Stimulated activated effector memory CD8-positive, alpha-beta T cell treated with anti-CD3 and anti-CD28 coated beads, Interleukin-12 subunit alpha, Interleukin-12 subunit beta, amount 100 ng/mL, for 72 hours (primary cell): Measurements from ENCODE around the gene SLC25A1.
"Not testable (repeated sequence)": the region's sequence is repeated elsewhere in the genome, so short reads cannot be mapped to it uniquely, and the experiment has no call there.

ENCODE experiments used
- ATAC-seq: fragments of 150-1000 bp; cut with Tn5 transposase; 2 replicates; pipeline ENCODE4 v1.10.0; 2021
- DNase-seq, 2 donors: peaks; one replicate each; pipeline ENCODE4 v3.0.0; 2021 to 2022; ENCODE audit warnings: low spot score in 2 of 2
- H3K27ac Mint-ChIP-seq: one replicate; pipeline ENCODE4 v1.8.0; 2022; ENCODE audit warnings: mild to moderate bottlenecking, mixed read lengths
- H3K36me3 Mint-ChIP-seq: one replicate; pipeline ENCODE4 v1.8.0; 2022; ENCODE audit warnings: mild to moderate bottlenecking, mixed read lengths
- H3K4me1 Mint-ChIP-seq: one replicate; pipeline ENCODE4 v1.8.0; 2022; ENCODE audit warnings: mixed read lengths
- H3K4me3 Mint-ChIP-seq: one replicate; pipeline ENCODE4 v1.8.0; 2022; ENCODE audit warnings: mild to moderate bottlenecking, mixed read lengths
- H3K9me3 Mint-ChIP-seq: one replicate; pipeline ENCODE4 v1.8.0; 2022; ENCODE audit warnings: mixed read lengths

The SLC25A1 gene

DNA sequence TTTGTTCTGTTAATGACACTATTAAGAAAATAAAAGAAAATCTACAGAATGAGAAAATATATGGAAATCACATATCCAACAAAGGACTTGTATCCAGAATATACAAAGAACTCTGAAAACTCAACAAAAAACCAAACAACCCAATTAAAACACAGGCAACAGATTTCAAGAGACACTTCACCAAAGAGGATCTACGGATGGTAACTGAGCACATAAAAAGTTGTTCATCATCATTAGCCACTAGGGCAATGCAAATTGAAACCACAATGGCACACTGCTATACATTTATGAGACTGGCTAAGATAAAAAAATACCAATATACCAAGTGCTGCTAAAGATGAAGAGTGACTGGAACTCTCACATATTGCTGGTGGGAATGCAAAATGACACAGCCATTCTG lies 34.5 kb upstream of the SLC25A1 start:
- H3K27ac Mint-ChIP-seq: no peak overlapping the region
- DNase-seq: no peak
- no peaks in the 10 kb centered on the region for H3K4me1 Mint-ChIP-seq
- no peaks in the 10 kb centered on the region for H3K9me3 Mint-ChIP-seq
- no peaks in the 10 kb centered on the region for H3K36me3 Mint-ChIP-seq
- no peak for ATAC-seq
- no peak overlapping the region for H3K4me3 Mint-ChIP-seq

DNA sequence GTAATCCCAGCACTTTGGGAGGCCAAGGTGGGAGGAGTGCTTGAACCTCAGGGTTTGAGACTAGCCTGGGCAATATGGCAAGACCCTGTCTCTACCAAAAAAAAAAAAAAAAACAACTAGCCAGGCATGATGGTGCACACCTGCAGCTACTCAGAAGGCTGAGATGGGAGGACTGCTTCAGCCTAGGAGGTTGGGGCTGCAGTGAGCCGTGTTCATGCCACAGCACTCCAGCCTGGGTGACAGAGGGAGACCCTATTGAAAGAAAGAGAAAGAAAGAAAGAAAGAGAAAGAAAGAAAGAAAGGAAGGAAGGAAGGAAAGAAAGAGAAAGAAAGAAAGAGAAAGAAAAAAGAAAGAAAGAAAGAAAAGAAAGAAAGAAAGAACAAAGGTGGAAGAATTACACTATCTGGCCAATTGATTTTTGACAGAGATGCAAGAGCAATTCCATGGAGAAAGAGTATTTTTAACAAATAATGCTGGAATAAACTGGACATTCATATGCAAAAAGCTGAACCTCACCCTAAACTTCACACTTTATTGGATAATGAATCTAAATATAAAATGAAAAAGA lies 33.9 kb upstream of the SLC25A1 start:
- Mint-ChIP-seq H3K27ac (no peak overlapping the region), H3K9me3 (no peaks in the 10 kb centered on the region), H3K36me3 (no peaks in the 10 kb centered on the region), H3K4me3 (no peak overlapping the region), H3K4me1 (no peaks in the 10 kb centered on the region)
- no peak for DNase-seq
- ATAC-seq: no peak

DNA sequence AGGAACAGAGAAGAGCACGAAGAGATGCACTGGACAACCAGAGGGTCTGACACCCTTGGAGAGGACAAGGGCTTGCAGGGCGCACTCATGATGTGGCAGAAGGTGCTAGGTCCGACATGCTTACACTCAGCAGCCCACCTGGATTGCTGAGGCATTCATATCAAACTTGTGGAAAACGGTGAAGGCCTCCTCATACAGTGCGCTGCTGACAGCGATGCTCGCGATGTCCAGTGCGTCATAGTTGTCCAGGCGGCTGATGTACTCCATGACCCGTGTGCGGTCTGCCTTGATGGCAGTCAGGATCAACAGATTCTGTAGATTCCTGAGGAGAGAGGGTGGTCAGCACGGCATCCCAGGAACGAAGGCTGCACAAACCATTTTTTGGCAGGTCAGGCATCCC lies 31.7 kb upstream of the SLC25A1 start:
- no peak for DNase-seq
- no peak overlapping the region for H3K4me3 Mint-ChIP-seq
- no peak overlapping the region for H3K27ac Mint-ChIP-seq
- H3K9me3 Mint-ChIP-seq: no peaks in the 10 kb centered on the region
- no peak for ATAC-seq
- no peaks in the 10 kb centered on the region for H3K4me1 Mint-ChIP-seq
- H3K36me3 Mint-ChIP-seq: no peaks in the 10 kb centered on the region

DNA sequence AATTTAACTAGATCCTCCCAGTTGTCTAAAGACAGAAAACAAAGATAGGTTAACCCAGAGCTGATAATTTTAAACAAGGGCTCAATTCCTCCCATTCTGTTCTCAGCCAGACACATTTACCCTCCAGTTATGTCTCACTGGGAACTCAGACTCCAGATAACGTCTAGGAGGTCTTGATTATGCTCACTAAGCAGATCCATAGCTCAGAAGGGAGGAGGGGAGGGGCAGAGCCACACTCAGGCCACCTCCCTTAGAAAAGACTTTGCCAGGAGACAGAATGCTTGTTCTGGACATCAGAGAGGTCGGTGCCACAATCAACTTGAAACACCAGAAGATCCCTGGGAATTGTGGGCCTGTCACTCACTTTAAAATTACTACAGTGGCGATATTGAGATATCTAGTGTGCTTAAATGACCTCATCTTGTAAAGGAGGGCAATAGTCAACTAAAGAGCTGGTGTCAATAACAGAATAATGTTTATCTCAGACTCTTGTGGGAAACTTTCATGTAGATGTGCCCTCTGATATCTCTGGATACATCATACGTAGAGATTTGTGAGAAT lies 29.8 kb upstream of the SLC25A1 start:
- no peak for ATAC-seq
- H3K4me3 Mint-ChIP-seq: no peak overlapping the region

DNA sequence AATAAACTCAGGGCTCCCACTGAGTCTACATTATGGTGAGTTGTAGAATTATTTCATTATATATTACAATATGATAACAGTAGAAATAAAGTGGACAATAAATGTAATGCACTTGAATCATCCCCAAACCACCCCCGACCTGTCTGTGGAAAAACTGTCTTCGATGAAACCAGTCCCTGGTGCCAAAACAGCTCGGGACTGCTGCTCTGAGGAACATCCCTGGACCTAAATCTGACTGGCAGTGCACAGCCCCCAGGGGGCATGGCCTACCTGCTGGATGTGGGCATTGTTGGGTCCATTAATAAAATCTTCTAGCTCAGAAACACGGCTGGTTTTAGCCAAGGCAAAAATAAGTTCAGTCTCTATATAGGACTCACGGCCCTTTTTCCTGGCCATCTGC lies 29.3 kb upstream of the SLC25A1 start:
- no peaks in the 10 kb centered on the region for H3K9me3 Mint-ChIP-seq
- no peak overlapping the region for H3K4me3 Mint-ChIP-seq
- ATAC-seq (no peak), DNase-seq (no peak)
- no peak overlapping the region for H3K27ac Mint-ChIP-seq
- peaks cover 6% of the 10 kb centered on the region for H3K4me1 Mint-ChIP-seq
- H3K36me3 Mint-ChIP-seq: no peaks in the 10 kb centered on the region

More for the DNA sequence above, 29.8 kb upstream of the SLC25A1 start:
- Mint-ChIP-seq H3K9me3 (no peaks in the 10 kb centered on the region), H3K36me3 (no peaks in the 10 kb centered on the region), H3K4me1 (peaks cover 6% of the 10 kb centered on the region), H3K27ac (no peak overlapping the region)
- no peak for DNase-seq

DNA sequence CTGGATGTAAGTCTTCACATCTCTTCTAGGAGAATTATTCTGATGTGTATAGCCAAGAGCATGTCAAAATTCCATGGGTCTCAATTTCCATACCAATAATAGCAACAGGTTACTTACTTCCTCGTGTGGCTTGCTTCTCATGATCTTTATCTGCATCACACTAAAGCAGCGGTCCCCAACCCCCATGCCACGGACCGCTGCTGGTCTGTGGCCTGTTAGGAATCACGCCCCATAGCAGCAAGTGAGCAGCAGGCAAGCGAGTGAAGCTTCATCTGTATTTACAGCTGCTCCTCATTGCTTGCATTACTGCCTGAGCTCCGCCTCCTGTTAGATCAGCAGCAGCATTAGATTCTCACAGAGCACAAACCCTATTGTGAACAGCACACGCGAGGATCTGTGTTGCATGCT lies 28.9 kb upstream of the SLC25A1 start:
- no peak overlapping the region for H3K27ac Mint-ChIP-seq
- no peaks in the 10 kb centered on the region for H3K9me3 Mint-ChIP-seq
- H3K4me1 Mint-ChIP-seq: peaks cover 6% of the 10 kb centered on the region
- H3K4me3 Mint-ChIP-seq: no peak overlapping the region
- no peaks in the 10 kb centered on the region for H3K36me3 Mint-ChIP-seq
- DNase-seq (no peak), ATAC-seq (no peak)

DNA sequence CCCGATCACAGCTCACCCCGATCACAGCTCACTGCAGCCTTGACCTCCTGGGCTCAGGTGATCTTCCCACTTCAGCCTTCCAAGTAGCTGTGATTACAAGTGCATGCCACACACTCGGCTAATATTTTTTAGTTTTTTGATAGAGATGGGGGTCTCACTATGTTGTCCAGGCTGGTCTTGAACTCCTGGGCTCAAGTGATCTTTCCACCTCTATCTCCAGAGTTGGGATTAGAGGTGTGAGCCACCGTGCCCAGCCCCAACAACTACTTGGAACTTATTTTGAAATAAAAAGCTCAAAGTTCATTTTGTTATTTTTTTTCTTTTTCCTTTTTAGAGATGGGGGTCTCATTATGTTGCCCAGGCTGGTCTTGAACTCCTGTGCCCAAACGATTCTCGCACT lies 27.8 kb upstream of the SLC25A1 start:
- DNase-seq: no peak
- no peaks in the 10 kb centered on the region for H3K9me3 Mint-ChIP-seq
- ATAC-seq: no peak

DNA sequence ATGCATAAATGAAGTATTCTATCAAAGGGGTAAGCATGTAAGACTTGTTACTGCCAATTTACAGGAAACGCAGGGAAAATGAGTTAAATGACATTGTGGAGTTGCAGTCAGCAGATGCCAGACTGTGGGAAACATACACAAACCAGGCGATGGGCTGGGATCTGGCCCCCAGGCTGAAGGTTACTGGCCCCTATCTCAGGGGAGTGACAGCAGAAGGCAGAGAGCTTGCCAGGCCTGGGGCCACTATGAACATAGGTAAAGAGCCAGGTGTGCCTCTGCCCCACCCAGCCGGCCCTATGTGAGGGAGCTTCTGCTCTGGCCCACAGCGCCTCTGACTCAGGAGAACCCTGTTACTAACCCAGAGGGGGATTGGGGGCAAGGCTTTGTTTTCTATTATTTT lies 26.1 kb upstream of the SLC25A1 start:
- Mint-ChIP-seq H3K36me3 (no peaks in the 10 kb centered on the region), H3K27ac (no peak overlapping the region), H3K4me1 (peaks cover 6% of the 10 kb centered on the region), H3K4me3 (no peak overlapping the region), H3K9me3 (no peaks in the 10 kb centered on the region)
- DNase-seq: no peak
- no peak for ATAC-seq

More for the DNA sequence above, 27.8 kb upstream of the SLC25A1 start:
- no peak overlapping the region for H3K4me3 Mint-ChIP-seq
- no peak overlapping the region for H3K27ac Mint-ChIP-seq
- peaks cover 6% of the 10 kb centered on the region for H3K4me1 Mint-ChIP-seq
- no peaks in the 10 kb centered on the region for H3K36me3 Mint-ChIP-seq

DNA sequence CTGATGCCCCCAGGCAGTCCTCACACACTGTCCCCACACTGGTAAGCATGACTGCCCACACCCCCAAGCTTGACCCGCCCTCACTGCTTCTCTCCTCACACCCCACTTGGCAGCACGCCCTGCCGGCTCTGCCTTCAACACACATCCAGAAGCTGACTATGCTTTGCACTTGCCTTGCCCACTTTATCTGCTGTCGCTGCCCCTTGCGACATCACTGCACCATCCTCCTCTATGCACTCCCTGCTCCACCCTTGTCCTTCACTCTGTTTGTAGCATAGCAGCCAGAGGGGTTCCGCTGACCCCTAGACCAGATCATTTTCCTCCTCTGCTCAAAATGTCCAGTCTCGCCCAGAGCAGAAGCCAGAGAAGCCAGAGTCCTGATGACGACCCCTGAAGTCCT lies 25.3 kb upstream of the SLC25A1 start:
- H3K9me3 Mint-ChIP-seq: no peaks in the 10 kb centered on the region
- DNase-seq (no peak), ATAC-seq (no peak)
- no peak overlapping the region for H3K4me3 Mint-ChIP-seq
- H3K27ac Mint-ChIP-seq: peak overlapping the region; percentile 21
- no peaks in the 10 kb centered on the region for H3K36me3 Mint-ChIP-seq
- H3K4me1 Mint-ChIP-seq: peaks cover 6% of the 10 kb centered on the region

DNA sequence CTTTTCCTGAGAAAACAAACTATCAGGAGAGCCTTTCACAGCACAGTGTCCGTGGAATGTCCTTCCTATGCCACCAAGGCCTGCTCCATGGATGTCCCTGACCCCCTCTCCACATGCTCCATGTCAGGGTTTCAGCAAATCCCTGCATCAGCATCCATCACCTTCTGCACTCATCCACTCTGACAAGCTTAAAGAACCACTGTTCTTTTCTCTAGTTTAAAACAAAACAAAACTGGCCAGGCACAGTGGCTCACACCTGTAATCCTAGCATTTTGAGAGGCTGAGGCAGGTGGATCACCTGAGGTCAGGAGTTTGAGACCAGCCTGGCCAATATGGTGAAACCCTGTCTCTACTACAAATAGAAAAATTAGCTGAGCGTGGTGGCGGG lies 24.3 kb upstream of the SLC25A1 start:
- H3K36me3 Mint-ChIP-seq, H3K4me1 Mint-ChIP-seq, H3K9me3 Mint-ChIP-seq, ATAC-seq, H3K27ac Mint-ChIP-seq, DNase-seq, H3K4me3 Mint-ChIP-seq: not testable (repeated sequence)

DNA sequence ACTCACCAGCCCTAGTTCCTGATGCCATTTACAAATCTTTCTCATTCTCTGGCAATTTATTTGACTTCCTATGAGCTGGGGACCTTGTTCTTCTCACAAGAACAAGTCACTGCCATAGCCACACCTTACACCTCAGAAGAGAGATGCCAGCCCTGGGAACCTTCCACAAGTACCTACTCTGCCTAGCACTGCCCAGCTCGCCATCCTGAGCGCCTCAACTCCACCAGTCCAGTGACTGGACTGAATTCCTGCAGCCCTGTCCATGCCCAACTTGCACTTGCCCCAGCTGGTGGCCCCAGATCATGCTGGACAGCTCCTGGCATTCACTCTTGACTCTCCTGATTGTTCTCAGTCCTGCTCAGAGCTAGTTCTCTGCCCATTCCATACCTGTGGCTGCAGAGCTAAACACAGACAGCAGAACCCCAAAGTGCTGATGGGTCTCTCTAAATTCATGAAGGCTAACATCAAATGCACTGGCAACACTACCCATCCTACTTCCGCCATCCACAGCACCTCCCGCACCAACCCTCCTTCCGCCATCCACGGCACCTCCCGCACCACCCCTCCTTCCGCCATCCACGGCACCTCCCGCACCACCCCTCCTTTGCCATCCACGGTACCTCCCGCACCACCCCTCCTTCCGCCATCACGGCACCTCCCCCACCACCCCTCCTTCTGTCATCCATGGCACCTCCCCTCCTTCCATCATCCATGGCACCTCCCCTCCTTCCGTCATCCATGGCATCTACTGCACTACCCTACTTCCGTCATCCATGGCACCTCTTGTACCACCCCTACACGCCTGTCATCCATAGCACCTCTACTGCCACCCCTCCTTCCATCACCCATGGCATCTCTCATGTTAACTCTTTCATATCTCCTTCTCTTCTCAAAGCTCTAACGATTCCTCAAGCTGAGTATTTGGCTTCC lies 23.6 kb upstream of the SLC25A1 start:
- H3K4me3 Mint-ChIP-seq: no peak overlapping the region
- ATAC-seq (no peak), DNase-seq (no peak)
- H3K27ac Mint-ChIP-seq: no peak overlapping the region
- no peaks in the 10 kb centered on the region for H3K36me3 Mint-ChIP-seq
- peaks cover 12% of the 10 kb centered on the region for H3K4me1 Mint-ChIP-seq
- no peaks in the 10 kb centered on the region for H3K9me3 Mint-ChIP-seq

DNA sequence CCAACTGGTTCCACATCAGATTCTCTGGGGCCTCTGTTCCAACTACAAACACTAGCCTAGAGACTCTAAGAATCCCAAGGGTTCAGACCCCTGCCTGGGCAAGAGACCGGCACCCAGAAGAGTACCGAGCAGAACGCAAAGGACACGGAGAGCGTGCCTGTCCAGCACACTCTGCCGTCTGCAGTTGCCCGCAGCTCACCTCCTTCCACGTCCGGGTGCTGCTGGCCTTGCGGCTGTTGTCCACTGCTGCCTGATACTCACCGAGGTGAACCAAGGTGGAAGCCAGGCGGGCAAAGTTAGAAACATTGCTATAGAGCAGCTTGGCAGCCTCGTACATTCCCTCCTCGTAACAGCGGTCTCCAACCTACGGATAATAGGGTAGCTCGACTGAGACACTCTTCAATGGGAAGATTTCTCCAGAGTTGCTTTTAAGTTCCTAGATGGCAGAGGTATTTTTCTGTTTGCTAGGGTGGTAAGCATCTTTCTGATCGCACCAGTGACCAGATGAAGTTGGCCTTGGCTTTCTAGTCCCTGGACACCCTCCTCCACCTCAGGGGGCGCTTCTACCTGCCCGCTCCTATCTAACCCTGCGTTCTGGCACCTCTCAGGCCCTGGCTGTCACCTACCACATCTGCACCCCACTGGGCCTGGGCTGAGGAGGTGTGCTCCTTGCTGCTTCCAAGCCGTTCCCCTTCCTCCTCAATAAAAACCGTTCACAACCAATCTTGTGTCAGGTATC lies 22.8 kb upstream of the SLC25A1 start:
- ATAC-seq: no peak
- no peaks in the 10 kb centered on the region for H3K9me3 Mint-ChIP-seq

DNA sequence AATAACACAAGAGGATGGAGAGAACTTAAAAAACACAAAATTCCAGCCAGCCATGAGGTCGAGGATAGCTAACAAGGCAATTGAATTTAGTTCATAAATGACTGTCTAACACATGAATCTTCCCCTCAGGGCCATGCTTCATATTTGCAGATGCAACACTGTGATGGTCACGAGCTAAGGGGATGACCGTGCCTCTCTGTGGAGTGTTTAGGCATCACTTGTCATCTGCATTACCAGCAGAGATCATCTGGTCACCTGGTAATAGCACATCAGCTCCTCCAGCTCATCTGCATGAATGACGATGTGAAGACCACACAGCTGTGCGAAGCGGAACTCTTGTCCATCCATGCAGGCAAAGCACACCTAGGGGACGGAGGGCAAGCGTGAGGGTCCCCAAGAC lies 20.9 kb upstream of the SLC25A1 start:
- ATAC-seq (no peak), DNase-seq (no peak)
- H3K4me3 Mint-ChIP-seq: no peak overlapping the region

More for the DNA sequence above, 22.8 kb upstream of the SLC25A1 start:
- H3K4me1 Mint-ChIP-seq: peaks cover 15% of the 10 kb centered on the region
- no peak overlapping the region for H3K4me3 Mint-ChIP-seq
- H3K36me3 Mint-ChIP-seq: no peaks in the 10 kb centered on the region
- H3K27ac Mint-ChIP-seq: no peak overlapping the region
- DNase-seq: no peak

DNA sequence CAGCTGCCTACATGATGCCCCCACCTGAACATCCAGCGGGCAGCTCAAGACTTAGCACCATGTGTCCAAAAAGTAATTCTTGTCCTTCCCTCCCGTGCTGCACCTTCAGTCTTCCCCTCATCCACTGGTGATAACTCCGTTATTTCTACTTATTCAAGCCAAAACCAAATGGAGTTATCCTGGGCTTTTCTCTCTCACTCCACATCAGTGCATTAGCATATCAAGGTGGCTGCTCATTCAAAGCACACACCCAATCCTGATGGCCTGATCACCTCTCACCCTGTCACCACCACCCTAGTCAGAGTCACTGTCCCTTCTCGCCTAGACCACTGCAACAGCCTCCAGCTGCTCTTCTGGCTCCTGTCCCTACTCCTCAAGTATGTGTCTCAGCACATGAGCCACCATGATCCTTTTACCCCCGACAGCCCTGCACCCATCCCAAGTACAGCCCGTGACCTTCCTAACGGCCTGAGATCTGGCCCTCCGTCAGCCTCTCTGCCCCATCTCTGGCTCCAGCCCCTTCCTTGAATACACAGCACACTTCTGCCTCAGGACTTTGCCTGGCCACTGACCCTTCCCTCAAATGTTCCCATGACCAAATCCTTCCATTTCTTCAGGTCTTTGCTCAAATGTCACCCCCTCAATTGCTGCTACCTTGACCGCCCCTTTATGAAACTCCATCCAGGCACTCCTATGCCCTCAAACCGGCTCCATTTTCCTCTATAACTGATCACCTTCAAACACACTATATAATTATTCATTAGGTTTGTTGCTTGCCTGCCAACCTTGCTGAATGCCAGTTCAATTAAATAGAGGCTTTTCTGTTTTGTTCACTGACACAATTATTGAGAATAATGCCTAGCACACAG lies 19.7 kb upstream of the SLC25A1 start:
- Mint-ChIP-seq H3K4me3 (no peak overlapping the region), H3K9me3 (no peaks in the 10 kb centered on the region), H3K4me1 (peaks cover 26% of the 10 kb centered on the region), H3K36me3 (no peaks in the 10 kb centered on the region), H3K27ac (no peak overlapping the region)
- ATAC-seq (no peak), DNase-seq (no peak)

More for the DNA sequence above, 20.9 kb upstream of the SLC25A1 start:
- Mint-ChIP-seq H3K9me3 (no peaks in the 10 kb centered on the region), H3K36me3 (no peaks in the 10 kb centered on the region), H3K27ac (no peak overlapping the region), H3K4me1 (peaks cover 32% of the 10 kb centered on the region)
